LNCaP clone FGC (cell line): ENCODE results near the gene MAVS.
A peak's percentile ranks its signal among the peaks of the same experiment; 100 is the strongest.

Source experiments
- DNase-seq: peaks from one replicate; pipeline ENCODE4 v3.0.0-alpha.2; 2011; ENCODE audit warnings: low read depth
- H3K4me3 ChIP-seq: 2 replicates; pipeline ENCODE4 v1.5.1; 2011; ENCODE audit warnings: mild to moderate bottlenecking, low read depth, low read length, control low read depth
- CTCF ChIP-seq: IDR thresholded peaks from 2 replicates; pipeline ENCODE4 v1.5.1; 2012; ENCODE audit warnings: mild to moderate bottlenecking; ENCODE audit not compliant: control insufficient read depth, insufficient read depth; ENCODE audit errors: extremely low read depth

Gene MAVS

GRCh38 chr20:3846740-3847428 is at the start of gene MAVS:
TSS of gene MAVS (plus strand) at chr20:3846834. CDS start at chr20:3854625, 7,791 bp downstream.
- TF ChIP-seq CTCF = no peak
- DNase-seq = peak; percentile 37
- peak within 1 kb of the TSS; percentile 96 for H3K4me3 ChIP-seq

- TF ChIP-seq CTCF = no peak
- no peak for DNase-seq
- H3K4me3 ChIP-seq = peak overlapping the region; percentile 76
Observed at GRCh38 chr20:3797226-3797545, 49.4 kb upstream of the MAVS start.

- peak overlapping the region; percentile 76 for H3K4me3 ChIP-seq
- no peak for TF ChIP-seq CTCF
- DNase-seq = no peak
Observed at GRCh38 chr20:3797592-3798372, 48.9 kb upstream of the MAVS start.

- DNase-seq = no peak
- no peak for TF ChIP-seq CTCF
- H3K4me3 ChIP-seq = no peak overlapping the region
Observed at GRCh38 chr20:3798373-3798768, 48.3 kb upstream of the MAVS start.

- no peak for DNase-seq
- H3K4me3 ChIP-seq = no peak overlapping the region
- no peak for TF ChIP-seq CTCF
Observed at GRCh38 chr20:3798908-3799248, 47.8 kb upstream of the MAVS start.

- TF ChIP-seq CTCF = no peak
- no peak for DNase-seq
- H3K4me3 ChIP-seq = no peak overlapping the region
Observed at GRCh38 chr20:3800256-3800877, 46.3 kb upstream of the MAVS start.
